Endothelial cell of umbilical vein (primary cell): ENCODE data around the gene KCNK15. TPM values are rescaled to one million over a fixed set of nuclear protein-coding genes. Genes with fewer than 3 reads are reported as not detected.

ENCODE experiments used
- BruUV-seq: library from RNA; stranded (reverse); fragments of 400-500 nt; replicated peaks from 2 replicates; lab custom pipeline; 2021; lab: Mats Ljungman, UMichigan
- CTCF ChIA-PET: fragments of 300-600, 350-600 bp; sonication (Branson Sonifier 250); formaldehyde crosslinking; loops from one replicate; lab custom pipeline; 2021; ENCODE audit warnings: antibody characterized with exemption, inconsistent platforms; lab: Charles Lee
- POLR2A ChIA-PET: fragments of 300-600, 350-600 bp; sonication (Branson Sonifier 250); formaldehyde crosslinking; loops from one replicate; lab custom pipeline; 2021; ENCODE audit warnings: antibody characterized with exemption, inconsistent platforms; lab: Charles Lee
- DNase-seq: peaks from one replicate; pipeline ENCODE4 v3.0.0-alpha.2; 2011; ENCODE audit warnings: low read depth, low spot score
- FAIRE-seq: peaks from 2 replicates; lab custom pipeline; 2011; peaks lifted over from hg19 to GRCh38; lab: Jason Lieb, UNC
- H2AFZ ChIP-seq: 2 replicates; pipeline ENCODE4 v1.6.0; 2012; ENCODE audit warnings: low read depth, low read length, control low read depth, inconsistent platforms
- H3K27ac ChIP-seq: 2 replicates; pipeline ENCODE4 v1.5.1; 2011; ENCODE audit warnings: low read depth, mild to moderate bottlenecking, control low read depth, low read length, moderate library complexity; ENCODE audit not compliant: insufficient read depth
- H3K27me3 ChIP-seq, 2 experiments: 2 replicates each; pipeline versions ENCODE4 v1.6.0 to v1.6.1; 2011; ENCODE audit warnings: low read length in 2 of 2, mixed read lengths in 1 of 2; ENCODE audit not compliant: control insufficient read depth in 2 of 2, insufficient read depth in 2 of 2
- H3K36me3 ChIP-seq, 2 experiments: 2 replicates in 1 of 2; 3 replicates in 1 of 2; pipeline ENCODE4 v1.5.1; 2011; ENCODE audit warnings: low read length in 2 of 2, mild to moderate bottlenecking in 1 of 2, moderate library complexity in 1 of 2; ENCODE audit not compliant: control insufficient read depth in 2 of 2, insufficient read depth in 2 of 2; ENCODE audit errors: extremely low read depth in 1 of 2
- H3K4me1 ChIP-seq: 3 replicates; pipeline ENCODE4 v1.5.1; 2011; ENCODE audit warnings: mild to moderate bottlenecking, low read length; ENCODE audit not compliant: control insufficient read depth, insufficient read depth; ENCODE audit errors: extremely low read depth
- H3K4me2 ChIP-seq: 2 replicates; pipeline ENCODE4 v1.6.1; 2011; ENCODE audit warnings: low read length, control low read depth, mixed read lengths; ENCODE audit not compliant: insufficient read depth
- H3K4me3 ChIP-seq, 3 experiments: fragments of 200-600 bp in 1 of 3; sonication (generic), shearing (Covaris generic) in 1 of 3; replicated peaks in 1 of 3; 2 replicates each; pipeline ENCODE4 v1.5.1; 2011 to 2016; ENCODE audit warnings: control low read depth in 3 of 3, low read length in 3 of 3, mild to moderate bottlenecking in 2 of 3, inconsistent platforms in 1 of 3, low read depth in 1 of 3, moderate library complexity in 1 of 3; ENCODE audit not compliant: insufficient read depth in 1 of 3
- H3K79me2 ChIP-seq: 2 replicates; pipeline ENCODE4 v1.6.0; 2012; ENCODE audit warnings: low read length, inconsistent platforms; ENCODE audit not compliant: control insufficient read depth, insufficient read depth
- H3K9ac ChIP-seq: replicated peaks from 2 replicates; pipeline ENCODE3; 2011; ENCODE audit warnings: low read length, control low read depth; ENCODE audit not compliant: insufficient read depth; ENCODE audit errors: extremely low read depth
- H3K9me1 ChIP-seq: replicated peaks from 3 replicates; pipeline ENCODE4 v1.6.0; 2011; ENCODE audit warnings: mild to moderate bottlenecking, low read length; ENCODE audit not compliant: control insufficient read depth, insufficient read depth; ENCODE audit errors: extremely low read depth
- H3K9me3 ChIP-seq: replicated peaks from 2 replicates; pipeline ENCODE4 v1.5.1; 2012; ENCODE audit warnings: low read length, inconsistent platforms; ENCODE audit not compliant: control insufficient read depth, insufficient read depth
- H4K20me1 ChIP-seq: replicated peaks from 2 replicates; pipeline ENCODE3; 2011; ENCODE audit warnings: mild to moderate bottlenecking, low read length; ENCODE audit not compliant: control insufficient read depth, insufficient read depth; ENCODE audit errors: extremely low read depth
- EZH2 ChIP-seq: IDR thresholded peaks from 2 replicates; pipeline ENCODE4 v1.6.1; 2012; ENCODE audit warnings: borderline replicate concordance, low read depth, mild to moderate bottlenecking, moderate library complexity, low read length, inconsistent platforms; ENCODE audit not compliant: severe bottlenecking
- FOS ChIP-seq: IDR thresholded peaks from 2 replicates; pipeline ENCODE4 v1.6.1; 2011; ENCODE audit warnings: mild to moderate bottlenecking, low read length, moderate library complexity, borderline replicate concordance; ENCODE audit not compliant: insufficient read depth
- GATA2 ChIP-seq: IDR thresholded peaks from 2 replicates; pipeline ENCODE4 v1.7.0; 2011; ENCODE audit warnings: low read depth, mild to moderate bottlenecking, moderate library complexity, mixed read lengths, low read length; ENCODE audit not compliant: insufficient read length, insufficient read depth
- JUN ChIP-seq: IDR thresholded peaks from 2 replicates; pipeline ENCODE4 v1.6.1; 2011; ENCODE audit warnings: borderline replicate concordance, low read depth; ENCODE audit not compliant: insufficient read length, insufficient read depth
- MYC ChIP-seq: IDR thresholded peaks from one replicate; pipeline ENCODE4 v1.6.1; 2011; ENCODE audit warnings: mild to moderate bottlenecking, low read depth, low read length
- POLR2A ChIP-seq: IDR thresholded peaks from 2 replicates; pipeline ENCODE4 v1.6.1; 2012; ENCODE audit warnings: low read depth, mild to moderate bottlenecking, control low read depth, low read length
- POLR2AphosphoS5 ChIP-seq: IDR thresholded peaks from 2 replicates; pipeline ENCODE4 v1.6.1; 2012; ENCODE audit warnings: low read depth, mild to moderate bottlenecking, control low read depth, low read length, moderate library complexity; ENCODE audit not compliant: insufficient read depth
- dilution Hi-C: fragments of 300-500 bp; cut with MboI; formaldehyde crosslinking; loops from one replicate; pipeline ENCODE4 v1.15.0; 2019; ENCODE audit warnings: low sequenced_read_pairs; ENCODE audit not compliant: extremely low pct_ligation_motif_present
- intact Hi-C: fragments of 100-400 bp; cut with micrococcal nuclease; formaldehyde crosslinking; loops from one replicate; pipeline ENCODE4 v1.10.0; 2022
- polyA plus RNA-seq, 4 experiments: library from polyadenylated mRNA; depleted of rRNA in 3 of 4; stranded (reverse) in 3 of 4; unstranded in 1 of 4; fragments of >200 nt; gene quantifications; 2 replicates each; pipeline versions ENCODE4 v1.2.1 to v1.2.3, GENCODE V29; 2011 to 2012; ENCODE audit warnings: missing spikeins in 1 of 4
- total RNA-seq: library from RNA; stranded (reverse); gene quantifications from 2 replicates; pipeline ENCODE4 v1.2.3, GENCODE V29; 2021
- TF ChIP-seq, protein P1 (sequence below): IDR thresholded peaks from 2 replicates; pipeline ENCODE4 v1.6.1; 2011; ENCODE audit not compliant: insufficient read depth, insufficient read length
- TF ChIP-seq, protein P2 (sequence below), 2 donors: IDR thresholded peaks; 1 replicate in 1 of 2; 2 replicates in 1 of 2; pipeline ENCODE4 v1.5.1; 2011; ENCODE audit warnings: low read length in 2 of 2, mild to moderate bottlenecking in 2 of 2, moderate library complexity in 2 of 2, control low read depth in 1 of 2, inconsistent platforms in 1 of 2, low read depth in 1 of 2; ENCODE audit not compliant: insufficient read depth in 1 of 2; ENCODE audit errors: extremely low read depth in 1 of 2

The KCNK15 gene
- total and polyA plus RNA-seq, 2 donors (not counting 3 experiments of a cell fraction or from before 2014, with no cell fraction given), result 0.06 TPM; not detected in 1

DNA sequence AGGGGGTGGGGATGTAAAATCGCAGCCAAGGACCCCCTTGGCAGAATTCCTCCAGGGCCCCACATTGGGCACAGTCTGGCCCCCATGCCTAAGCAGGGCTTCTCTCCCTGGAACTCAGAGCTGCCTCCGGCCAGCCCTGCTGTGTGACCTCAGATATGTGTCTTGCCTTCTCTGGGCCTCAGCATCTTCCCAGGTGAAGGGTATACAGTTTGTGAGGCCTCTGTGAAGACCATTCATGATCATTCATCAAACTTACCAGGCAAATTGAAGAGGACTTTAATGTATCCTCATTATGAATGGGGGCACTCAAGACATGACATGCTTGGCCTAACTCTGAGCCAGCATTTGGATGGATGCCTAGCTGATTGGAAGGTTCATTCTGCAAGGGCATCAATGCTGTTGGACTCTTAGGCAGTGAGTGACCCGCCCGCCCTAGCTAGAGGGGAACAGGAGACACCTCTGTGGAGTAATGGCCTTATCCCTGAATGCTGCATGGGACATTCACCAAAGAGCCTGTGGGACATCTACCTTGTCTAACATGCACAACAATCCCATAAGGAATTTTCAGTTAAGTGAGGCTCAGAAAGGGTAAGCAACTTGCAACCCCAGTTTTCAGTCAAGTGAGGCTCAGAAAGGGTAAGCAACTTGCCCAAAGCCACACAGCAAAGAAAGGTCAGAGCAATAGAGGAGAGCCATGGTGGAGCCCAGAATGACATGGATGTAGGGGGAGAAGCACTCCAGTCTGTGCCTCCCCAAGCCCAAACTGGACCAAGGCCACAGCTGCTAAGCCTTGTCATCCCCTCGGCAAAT lies 30.0 kb upstream of the KCNK15 start:
- no TSS peak for BruUV-seq
- dilution Hi-C loops (no loop called here), intact Hi-C loops (no loop called here)
- ChIA-PET CTCF (interaction anchor here (1.1 to 4.8 kb wide), 7 partner anchors 8 to 31 kb away, joined by 4 to 23 read pairs (median 6); no protein-coding TSS in a partner anchor), POLR2A (no interaction called here)
- H3K27ac ChIP-seq, result no peak overlapping the region
- H3K4me1 ChIP-seq, result peaks cover 12% of the 10 kb centered on the region
- no peaks in the 10 kb centered on the region for H3K79me2 ChIP-seq
- no peaks in the 10 kb centered on the region for H3K9me3 ChIP-seq
- no peaks in the 10 kb centered on the region for H3K9me1 ChIP-seq
- no peaks in the 10 kb centered on the region for H3K36me3 ChIP-seq
- DNase-seq, result no peak
- H4K20me1 ChIP-seq, result no peaks in the 10 kb centered on the region
- no peaks in the 10 kb centered on the region for H3K27me3 ChIP-seq
- H2AFZ ChIP-seq, result no peak overlapping the region
- no peak overlapping the region for H3K4me2 ChIP-seq
- H3K4me3 ChIP-seq, result no peak overlapping the region
- no peak for FAIRE-seq
- no peak for TF ChIP-seq POLR2A
- TF ChIP-seq EZH2, result no peak
- TF ChIP-seq GATA2, result no peak
- TF ChIP-seq POLR2AphosphoS5, result no peak
- TF ChIP-seq JUN, result no peak
- no peak for TF ChIP-seq FOS
- TF ChIP-seq, protein P1, sequence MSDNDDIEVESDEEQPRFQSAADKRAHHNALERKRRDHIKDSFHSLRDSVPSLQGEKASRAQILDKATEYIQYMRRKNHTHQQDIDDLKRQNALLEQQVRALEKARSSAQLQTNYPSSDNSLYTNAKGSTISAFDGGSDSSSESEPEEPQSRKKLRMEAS, result no peak
- no peak for TF ChIP-seq MYC
- TF ChIP-seq, protein P2, sequence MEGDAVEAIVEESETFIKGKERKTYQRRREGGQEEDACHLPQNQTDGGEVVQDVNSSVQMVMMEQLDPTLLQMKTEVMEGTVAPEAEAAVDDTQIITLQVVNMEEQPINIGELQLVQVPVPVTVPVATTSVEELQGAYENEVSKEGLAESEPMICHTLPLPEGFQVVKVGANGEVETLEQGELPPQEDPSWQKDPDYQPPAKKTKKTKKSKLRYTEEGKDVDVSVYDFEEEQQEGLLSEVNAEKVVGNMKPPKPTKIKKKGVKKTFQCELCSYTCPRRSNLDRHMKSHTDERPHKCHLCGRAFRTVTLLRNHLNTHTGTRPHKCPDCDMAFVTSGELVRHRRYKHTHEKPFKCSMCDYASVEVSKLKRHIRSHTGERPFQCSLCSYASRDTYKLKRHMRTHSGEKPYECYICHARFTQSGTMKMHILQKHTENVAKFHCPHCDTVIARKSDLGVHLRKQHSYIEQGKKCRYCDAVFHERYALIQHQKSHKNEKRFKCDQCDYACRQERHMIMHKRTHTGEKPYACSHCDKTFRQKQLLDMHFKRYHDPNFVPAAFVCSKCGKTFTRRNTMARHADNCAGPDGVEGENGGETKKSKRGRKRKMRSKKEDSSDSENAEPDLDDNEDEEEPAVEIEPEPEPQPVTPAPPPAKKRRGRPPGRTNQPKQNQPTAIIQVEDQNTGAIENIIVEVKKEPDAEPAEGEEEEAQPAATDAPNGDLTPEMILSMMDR (IDR thresholded peaks at IDR 0.05; ENCODE audit: extremely low read depth in 1 of 2, insufficient read depth in 1 of 2, low read depth in 1 of 2, low read length in 2 of 2), result no peak
- H3K9ac ChIP-seq, result no peak overlapping the region
